Left renal pelvis (tissue), 4 donors: Measurements from ENCODE around the gene MYLK3. TPM values are rescaled to one million over a fixed set of nuclear protein-coding genes. Genes with fewer than 3 reads are reported as not detected.

Source experiments
- DNase-seq, 4 donors: peaks; one replicate each; pipeline ENCODE4 v3.0.0-alpha.2; 2013; ENCODE audit warnings: low read depth in 4 of 4, low spot score in 3 of 4
- polyA plus RNA-seq, 4 donors: library from polyadenylated mRNA; unstranded; fragments of 120-200 nt; gene quantifications; one replicate each; pipeline ENCODE4 v1.2.1, GENCODE V29; 2013; ENCODE audit not compliant: insufficient read length in 4 of 4

Gene MYLK3
- polyA plus RNA-seq, 4 donors: 0.14 to 1.3 (median 1.0) TPM

DNA sequence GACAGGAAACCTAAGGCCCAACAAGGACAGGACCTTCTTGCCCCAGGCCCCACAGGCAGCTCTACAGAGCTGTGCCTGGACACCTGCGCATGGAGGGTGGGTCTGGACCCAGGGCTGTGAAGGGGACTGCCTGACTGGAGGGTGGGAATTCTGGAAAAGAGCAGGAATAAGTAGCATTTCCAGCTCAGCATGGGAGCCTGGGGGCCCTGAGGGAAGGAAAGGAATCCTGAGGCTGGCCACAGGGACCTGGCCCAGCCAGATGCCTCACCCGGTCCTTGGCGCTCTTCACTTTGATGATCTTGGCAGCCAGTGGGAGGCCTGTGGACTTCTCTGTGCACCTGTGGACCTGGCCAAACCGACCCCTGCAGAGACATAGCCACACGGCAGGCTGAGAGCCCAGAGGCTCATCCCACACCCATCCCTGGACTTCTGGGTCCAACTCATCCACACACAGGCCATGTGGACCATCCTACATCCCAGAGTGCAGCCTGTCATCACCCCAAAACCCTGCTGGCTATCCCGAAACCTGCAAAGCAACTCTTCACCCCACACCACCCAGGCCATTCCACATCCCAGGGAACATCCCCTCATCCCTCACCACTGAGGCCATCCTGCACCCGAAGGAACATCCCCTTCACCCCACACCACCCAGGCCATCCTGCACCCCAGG is 18.7 kb downstream of the MYLK3 start:
- DNase-seq: no peak

DNA sequence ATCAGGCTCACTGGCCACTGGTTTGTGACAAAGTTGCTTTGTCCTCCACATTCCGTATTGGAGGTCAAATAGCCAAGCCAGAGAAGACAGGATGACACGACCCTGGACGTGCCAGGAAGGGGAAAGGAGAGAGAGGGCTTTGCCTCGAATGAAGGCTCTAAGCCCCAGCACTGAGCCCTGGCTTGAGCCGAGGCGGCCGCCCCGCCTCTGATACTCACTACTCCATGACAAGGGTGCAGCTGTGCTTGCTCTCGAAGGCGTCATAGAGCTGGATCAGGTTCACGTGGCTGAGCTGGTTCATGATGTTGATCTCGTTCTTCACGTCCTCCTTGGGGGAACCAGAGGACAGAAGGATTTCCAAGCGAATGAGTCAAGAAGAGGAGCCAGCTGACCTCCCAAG is 19.3 kb downstream of the MYLK3 start:
- no peak for DNase-seq

DNA sequence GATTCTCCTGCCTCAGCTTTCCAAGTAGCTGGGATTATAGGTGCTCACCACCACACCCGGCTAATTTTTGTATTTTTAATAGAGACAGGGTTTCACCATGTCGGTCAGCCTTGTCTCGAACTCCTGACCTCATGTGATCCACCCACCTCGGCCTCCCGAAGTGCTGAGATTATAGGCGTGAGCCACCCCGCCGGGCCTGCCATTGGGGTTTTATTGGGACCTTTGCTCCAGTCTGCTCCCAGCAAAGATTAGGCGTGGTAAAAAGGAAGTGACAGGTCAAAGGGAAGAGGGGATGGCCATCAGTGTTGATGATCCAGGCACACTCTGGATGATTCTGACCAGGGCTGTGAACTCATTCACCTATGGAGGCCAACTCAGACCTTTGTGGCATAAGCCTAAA is 20.5 kb downstream of the MYLK3 start:
- no peak for DNase-seq

DNA sequence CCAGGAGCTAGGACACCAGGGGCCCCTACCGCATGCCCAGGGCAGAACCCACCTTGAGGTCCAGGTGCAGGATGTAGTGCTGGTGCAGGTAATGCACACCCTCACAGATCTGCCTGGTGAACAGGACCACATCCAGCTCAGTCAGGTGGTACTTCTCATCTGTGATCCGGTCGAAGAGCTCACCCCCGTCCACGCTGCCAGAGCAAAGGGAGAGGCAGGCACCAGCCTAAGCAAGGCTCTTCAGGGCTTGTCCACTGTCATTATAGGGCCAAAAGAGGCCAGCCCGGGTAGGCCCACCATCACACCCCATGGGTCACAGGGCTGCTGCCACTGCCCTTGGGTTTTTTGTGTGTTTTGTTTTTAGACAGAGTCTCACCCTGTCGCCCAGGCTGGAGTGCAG is 21.0 kb downstream of the MYLK3 start:
- DNase-seq: no peak

DNA sequence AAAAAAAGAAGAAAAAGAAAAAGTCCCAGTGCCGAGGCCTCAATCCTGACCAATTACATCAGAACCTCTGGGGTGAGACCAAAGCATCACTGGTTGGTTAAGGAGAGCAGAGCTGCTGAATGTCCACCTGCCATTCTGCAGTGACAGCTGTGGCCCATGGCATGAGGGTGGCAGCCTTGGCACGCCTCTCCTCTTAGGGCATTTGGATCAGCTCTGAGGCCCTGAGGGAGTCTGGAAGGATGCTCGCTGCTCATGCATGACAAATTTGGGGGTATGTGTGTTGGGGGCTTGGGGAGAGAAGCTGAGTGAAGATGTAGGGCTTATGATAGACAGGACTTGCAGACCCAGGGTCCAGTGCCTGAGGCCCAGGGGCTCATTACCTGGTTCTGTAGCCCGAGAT is 26.3 kb downstream of the MYLK3 start:
- no peak for DNase-seq

DNA sequence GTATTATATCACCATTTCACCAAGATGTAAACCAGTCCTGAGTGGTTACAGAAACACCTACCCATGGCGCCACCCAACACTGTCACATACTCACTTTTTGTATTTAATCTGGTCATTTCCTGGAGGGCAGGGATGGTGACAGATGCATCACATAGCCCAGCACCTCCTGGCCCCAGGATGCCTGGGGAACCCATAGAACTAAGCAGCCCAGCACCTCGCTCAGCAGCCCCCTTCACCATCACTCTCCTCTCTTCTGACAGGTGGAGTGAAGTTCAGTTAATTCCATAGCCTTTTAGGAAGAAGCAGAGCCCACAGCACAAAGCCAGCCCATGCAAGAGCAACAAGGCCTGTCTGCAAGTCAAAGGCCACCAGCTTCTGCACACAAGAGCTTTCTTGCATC is 27.5 kb downstream of the MYLK3 start:
- DNase-seq: no peak

DNA sequence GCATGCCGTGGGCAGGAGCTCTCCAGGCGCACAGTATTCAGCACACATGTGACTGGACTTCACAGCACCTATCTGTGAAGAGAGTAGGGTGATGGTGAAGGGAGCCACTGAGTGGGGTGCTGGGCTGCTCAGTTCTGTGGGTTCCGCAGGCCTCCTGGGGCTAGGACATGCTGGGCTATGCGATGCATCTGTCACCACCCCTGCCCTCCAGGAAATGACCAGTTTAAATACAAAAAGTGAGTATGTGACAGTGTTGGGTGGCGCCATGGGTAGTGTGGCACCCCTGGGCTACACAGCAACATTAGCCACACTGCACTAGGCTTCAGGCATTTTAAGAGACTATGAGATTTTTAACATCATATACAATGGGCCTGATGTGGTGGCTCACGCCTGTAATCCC is 28.6 kb downstream of the MYLK3 start:
- DNase-seq: no peak

DNA sequence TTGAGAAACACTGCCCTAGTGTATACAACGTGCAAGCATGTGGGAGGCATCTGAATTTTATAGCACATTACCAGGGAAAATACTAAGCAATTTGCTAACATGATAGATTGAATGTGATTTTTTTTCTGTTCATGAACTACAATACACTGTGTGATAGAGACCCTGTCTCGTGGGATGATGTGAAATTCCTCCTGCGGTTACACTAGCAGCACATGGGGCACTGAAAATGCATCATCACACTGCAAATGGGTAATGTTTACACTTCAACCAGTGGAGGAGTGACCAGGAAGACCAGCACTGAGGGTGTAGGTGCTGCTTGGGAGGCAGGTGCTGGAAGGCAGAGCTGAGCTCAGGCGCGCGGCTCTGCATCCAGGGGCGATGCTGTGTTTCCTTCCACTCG is 29.9 kb downstream of the MYLK3 start:
- DNase-seq: no peak

DNA sequence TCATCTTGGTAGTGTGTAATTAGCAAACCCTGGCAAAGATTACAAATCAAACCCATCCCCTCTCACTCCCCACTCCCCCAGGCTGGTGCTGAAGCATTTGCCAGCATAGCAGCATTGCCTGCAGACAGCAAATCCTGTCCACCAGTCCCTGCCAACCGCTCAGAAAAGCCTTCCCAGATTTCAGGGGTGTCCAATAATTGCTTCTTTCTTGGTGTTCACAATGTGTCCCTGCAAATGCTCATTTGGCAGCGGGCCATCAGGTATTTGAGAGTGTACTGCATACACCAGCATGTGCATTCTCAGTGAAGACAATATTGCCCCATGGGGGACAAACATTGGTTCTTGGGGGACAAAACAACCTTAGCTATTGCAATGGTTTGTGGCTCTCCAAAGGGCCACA is 30.5 kb downstream of the MYLK3 start:
- DNase-seq: no peak

DNA sequence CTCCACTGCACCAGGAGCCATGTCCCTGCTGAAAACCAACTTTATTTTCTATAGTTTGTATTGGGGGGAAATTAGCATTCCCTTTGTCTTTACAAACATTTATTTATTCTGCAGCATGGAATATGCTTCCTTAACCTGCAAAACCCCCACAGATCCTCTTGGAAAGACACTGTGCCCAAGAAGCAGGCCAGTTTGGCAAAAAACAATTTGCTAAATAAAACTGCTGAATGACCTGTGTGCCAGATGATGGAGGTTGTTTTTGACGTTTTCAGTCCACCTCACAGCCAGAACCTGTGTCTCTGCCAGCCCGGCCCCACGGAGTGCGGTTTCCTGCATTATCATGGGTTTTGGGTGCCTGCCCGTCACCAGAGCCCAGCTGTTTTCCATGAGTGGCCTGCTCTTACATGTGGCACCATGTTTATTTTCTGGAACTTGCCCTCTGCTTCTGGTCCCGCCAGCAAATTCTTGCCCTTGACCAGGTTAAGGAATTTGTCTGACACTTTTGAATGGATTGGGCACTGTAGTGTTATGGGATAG is 32.3 kb downstream of the MYLK3 start:
- DNase-seq: no peak

DNA sequence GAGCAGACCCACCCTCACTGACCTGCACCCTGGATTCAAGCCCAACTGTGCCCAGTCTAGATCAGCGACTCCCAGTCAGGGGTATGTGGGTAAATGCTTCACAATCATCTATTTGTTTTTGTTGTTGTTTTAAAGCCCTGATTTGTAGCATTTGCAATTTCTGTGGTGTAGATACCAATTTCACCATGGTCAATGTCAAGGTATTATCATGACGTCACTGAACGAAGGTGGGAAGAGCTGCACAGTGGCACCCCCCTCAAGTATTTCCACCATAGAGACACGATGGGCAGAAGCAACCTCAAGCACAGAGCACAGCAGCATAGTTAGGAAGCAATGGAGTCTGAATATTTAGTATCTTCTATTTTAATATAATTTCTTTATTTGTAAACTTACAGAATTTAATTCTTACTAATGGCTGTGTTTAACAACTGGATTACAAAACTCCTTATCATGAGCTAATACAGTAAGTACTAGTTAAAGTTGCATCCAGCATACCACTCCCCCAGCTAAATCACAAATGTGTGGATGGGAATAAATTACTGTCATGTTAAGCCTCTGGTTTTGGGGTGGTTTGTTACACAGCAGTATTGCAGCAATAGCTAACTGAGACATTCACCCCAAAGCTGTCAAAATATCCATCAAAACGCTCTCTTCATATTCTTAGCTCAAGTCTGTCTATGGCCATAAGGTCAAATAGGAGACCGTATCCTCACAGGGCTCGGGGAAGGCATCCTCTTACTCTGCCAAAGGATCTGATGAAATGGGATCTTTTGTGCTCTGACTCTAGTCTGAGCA is 33.1 kb downstream of the MYLK3 start:
- DNase-seq: no peak

DNA sequence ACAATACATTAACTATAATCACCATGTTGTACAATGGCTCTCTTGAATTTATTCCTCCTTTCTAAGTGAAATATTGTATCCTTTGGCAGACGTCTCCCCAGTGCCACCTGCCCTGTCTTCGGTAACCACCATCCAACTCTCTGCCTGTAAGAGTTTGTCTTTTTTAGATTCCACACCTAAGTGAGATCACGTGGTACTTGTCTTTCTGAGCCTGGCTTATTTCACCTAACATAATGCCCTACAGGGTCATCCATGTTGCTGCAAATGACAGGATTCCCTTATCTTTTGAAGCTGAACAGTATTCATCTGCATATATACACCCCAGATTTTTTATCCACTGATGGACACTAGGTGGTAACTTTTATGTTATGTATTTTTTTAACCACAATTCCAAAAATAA is 34.5 kb downstream of the MYLK3 start:
- DNase-seq: no peak

DNA sequence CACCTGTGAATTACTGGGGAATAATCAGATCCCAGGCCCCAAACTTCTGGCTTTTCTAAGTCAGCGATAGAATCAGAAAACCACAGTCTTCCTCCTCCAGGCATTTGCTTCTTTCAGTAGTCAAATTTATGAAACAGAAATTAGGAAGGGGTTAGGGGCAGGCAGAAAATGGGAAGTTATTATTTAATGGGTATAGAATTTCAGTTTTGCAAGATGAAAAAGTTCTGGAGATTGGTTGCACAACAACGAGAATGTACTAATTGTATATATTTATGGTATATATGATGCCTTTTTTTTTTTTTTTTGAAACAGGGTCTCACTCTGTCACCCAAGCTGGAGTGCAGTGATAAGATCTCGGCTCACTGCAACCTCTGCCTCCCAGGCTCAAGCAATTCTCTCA is 35.2 kb downstream of the MYLK3 start:
- DNase-seq: no peak

DNA sequence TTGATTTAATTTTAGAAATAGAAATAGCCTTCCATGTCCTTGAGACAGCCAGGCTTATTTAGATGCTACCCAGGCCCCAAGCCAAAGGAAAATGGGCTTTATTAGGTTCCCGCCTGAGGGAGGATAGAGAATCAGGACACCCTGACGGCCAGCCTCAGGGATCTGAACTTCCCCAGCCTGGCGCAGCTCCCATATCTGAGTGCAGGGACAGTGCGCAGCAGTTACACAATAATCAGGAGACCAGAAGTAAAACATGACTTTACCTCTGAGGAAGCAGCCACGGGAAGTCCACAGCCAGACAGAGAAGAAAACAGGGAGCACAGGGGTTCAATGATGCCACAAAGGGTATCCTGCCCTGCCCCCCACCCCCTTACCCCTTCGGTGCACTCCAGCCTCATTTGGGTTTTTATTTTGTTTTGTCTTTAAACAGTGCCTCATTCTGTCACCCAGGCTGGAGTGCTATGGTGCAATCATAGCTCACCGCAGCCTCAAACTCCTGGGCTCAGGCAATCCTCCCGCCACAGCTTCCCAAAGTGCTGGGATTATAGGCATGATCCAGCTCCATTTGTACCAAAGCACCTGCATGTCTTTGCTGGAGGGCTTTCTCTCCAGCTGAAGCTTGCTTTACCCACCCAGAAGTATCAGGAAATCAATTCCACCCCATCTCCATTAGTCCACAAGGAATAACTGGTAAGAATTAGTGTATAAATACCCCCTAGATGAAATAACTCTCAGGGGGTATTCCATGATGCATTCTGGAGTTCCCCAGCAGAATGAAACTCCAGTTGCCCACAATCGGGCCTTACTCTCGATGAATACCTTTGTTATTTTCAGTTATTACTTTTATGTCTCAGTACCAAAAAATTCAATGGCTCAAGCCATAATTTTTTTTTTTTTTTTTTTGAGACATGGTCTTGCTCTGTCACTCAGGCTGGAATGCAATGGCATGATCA is 36.8 kb downstream of the MYLK3 start:
- no peak for DNase-seq

DNA sequence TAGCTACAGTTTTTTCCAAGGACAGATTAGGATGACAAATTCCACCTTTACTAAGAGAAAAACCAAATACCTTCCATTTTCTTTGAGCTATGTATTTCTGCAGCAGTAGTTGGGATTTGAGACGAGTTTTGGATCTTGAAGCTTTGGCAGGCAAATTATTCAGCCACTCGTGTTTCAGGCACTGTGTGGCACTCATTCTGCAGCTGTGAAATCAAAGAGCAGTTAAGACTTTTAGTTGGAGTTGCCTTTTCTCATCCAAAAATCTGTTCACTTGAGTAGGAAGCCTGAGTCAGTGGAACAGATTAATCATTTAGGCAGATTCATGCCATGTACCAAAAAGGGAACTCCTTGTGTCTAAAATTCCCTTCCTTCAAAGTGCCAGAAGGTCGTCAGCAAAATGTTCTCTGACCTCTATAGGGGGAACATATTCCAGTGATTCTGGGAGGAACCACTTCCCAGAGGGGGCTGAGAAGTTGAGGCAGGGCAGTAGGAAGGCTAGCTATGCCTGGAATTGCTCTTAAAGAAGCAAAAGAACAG is 38.6 kb downstream of the MYLK3 start:
- DNase-seq: no peak

DNA sequence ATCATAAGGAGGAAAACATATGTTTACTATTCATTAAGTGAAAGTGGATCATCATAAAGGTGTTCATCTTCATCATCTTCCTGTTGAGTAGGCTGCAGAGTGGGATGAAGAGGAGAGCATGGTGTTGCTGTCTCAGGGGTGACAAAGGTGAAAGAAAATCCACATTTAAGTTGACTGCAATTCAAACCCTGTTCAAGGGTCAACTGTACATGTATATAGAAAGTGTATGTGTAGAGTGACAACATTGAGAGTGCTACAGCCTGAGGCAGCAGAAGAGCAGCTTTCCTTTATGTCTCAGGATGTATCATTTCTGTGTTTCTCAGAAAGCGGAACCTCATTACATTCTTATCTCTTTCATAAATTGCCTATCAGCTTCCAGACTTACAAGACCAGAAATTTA is 41.5 kb downstream of the MYLK3 start:
- DNase-seq: no peak

DNA sequence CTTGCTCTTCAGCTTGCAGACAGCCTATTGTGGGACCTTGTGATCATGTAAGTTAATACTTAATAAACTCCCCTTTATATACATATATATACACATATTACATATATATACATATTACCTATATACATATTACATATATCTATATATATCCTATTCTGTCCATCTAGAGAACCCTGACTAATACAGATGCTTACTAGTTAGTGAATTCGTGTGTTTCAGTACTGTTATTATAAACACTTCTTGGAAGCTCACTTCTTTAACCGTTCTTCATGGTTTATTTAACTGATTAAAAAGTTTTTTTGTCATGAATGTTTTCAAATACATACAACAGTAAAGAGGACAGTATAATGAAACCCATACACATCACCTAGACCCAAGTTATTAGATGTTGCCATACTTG is 46.1 kb downstream of the MYLK3 start:
- DNase-seq: no peak

DNA sequence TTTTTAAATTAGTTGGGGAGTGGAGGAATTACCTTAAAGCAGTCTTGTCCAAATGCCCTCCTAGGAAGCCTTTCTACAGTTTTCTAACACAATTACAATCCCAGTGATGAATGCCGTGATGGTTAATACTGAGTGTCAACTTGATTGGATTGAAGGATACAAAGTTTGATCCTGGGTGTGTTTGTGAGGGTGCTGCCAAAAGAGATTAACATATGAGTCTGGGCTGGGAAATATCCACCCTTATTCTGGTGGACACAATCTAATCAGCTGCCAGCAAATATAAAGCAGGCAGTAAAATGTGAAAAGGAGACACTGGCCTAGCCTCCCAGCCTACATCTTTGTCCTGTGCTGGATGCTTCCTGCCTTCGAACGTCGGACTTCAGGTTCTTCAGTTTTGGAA is 46.5 kb downstream of the MYLK3 start:
- no peak for DNase-seq

DNA sequence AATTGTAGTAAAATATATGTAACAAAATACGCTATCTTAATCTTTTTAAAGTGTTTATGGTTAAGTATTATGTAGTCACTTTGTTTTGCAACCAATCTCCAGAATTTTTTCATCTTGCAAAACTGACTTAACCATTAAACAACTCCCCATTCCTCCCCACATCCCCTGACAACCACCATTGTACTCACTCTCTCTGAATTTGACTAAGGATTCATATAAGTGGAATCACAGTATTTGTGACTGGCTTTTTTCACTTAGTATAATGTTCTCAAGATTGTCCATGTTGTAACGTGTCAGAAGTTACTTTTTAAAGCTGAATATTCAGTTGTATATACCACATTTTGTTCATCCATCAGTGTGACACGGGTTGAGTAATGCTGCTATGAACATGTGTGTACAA is 48.1 kb downstream of the MYLK3 start:
- DNase-seq: no peak

DNA sequence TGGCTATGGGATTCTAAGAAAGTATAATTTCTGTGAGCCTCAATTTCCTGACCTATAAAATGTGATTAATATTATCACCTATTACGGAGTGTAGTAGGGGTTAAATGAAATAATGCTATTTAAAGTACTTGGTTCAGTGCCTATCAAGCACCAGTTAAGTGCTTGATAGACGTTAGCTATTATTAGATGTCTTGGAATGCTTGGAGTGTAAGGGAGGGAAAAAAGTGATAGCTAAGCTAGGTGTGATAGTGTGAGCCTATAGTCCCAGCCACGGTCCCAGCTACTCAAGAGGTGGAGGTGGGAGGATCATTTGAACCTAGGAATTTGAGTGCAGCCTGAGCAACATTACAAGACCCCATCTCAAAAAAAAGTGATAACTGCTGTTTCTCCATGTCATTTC is 51.2 kb downstream of the MYLK3 start:
- DNase-seq: no peak

DNA sequence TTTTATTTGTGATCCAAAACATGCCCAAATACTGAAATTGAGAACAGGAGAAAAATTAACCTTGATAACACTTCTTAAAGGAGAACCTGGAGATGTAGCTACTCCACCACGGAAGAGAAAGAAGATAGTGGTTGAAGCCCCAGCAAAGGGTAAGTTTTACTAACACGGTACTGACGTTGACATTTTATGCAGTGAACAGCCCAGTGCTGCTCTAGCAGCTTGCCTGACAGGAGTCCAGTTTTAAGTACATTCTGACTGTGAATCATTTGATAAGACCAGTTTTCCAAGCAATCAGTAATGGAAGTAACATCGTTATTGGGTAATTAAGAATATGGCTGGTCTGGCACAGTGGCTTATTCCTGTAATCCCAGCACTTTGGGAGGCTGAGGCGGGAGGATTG is 52.2 kb downstream of the MYLK3 start:
- DNase-seq: no peak
